GM23248 (cell line): ENCODE measurements around the gene SETD5. TPM values are rescaled to one million over a fixed set of nuclear protein-coding genes. Genes with fewer than 3 reads are reported as not detected.

Experiments
- DNase-seq: peaks from one replicate; pipeline ENCODE4 v3.0.0-alpha.2; 2015
- H2AFZ ChIP-seq: fragments of 200-600 bp; sonication (generic); 2 replicates; pipeline ENCODE4 v1.6.1; 2016; ENCODE audit warnings: antibody characterized with exemption
- H3F3A ChIP-seq: fragments of 200-600 bp; sonication (generic); 2 replicates; pipeline ENCODE4 v1.6.1; 2016; ENCODE audit warnings: mild to moderate bottlenecking, antibody characterized with exemption, mixed run types; ENCODE audit not compliant: insufficient read depth
- H3K27ac ChIP-seq: fragments of 200-600 bp; sonication (generic); 2 replicates; pipeline ENCODE4 v1.5.1; 2016; ENCODE audit warnings: mild to moderate bottlenecking
- H3K27me3 ChIP-seq: fragments of 200-600 bp; sonication (generic); replicated peaks from 2 replicates; pipeline ENCODE4 v1.6.1; 2016; ENCODE audit warnings: mild to moderate bottlenecking; ENCODE audit not compliant: insufficient read depth
- H3K36me3 ChIP-seq: fragments of 200-600 bp; sonication (generic); 2 replicates; pipeline ENCODE4 v1.6.1; 2016; ENCODE audit warnings: low read depth, mild to moderate bottlenecking
- H3K4me1 ChIP-seq: fragments of 200-600 bp; sonication (generic); 2 replicates; pipeline ENCODE4 v1.6.1; 2016; ENCODE audit warnings: mild to moderate bottlenecking; ENCODE audit not compliant: insufficient read depth
- H3K4me2 ChIP-seq: fragments of 200-600 bp; sonication (generic); one replicate; pipeline ENCODE4 v1.6.1; 2016; ENCODE audit warnings: mild to moderate bottlenecking; ENCODE audit not compliant: unreplicated experiment
- H3K4me3 ChIP-seq: fragments of 200-600 bp; sonication (generic); 2 replicates; pipeline ENCODE4 v1.5.1; 2016; ENCODE audit warnings: mild to moderate bottlenecking
- H3K79me2 ChIP-seq: fragments of 200-600 bp; sonication (generic); 2 replicates; pipeline ENCODE4 v1.6.1; 2016; ENCODE audit warnings: mild to moderate bottlenecking; ENCODE audit not compliant: insufficient read depth
- H3K9ac ChIP-seq: fragments of 200-600 bp; sonication (generic); 2 replicates; pipeline ENCODE4 v1.6.1; 2016; ENCODE audit warnings: mild to moderate bottlenecking
- H3K9me2 ChIP-seq: fragments of 200-600 bp; sonication (generic); 2 replicates; pipeline ENCODE4 v1.6.1; 2016; ENCODE audit warnings: mixed run types, mild to moderate bottlenecking, moderate library complexity; ENCODE audit not compliant: insufficient read depth
- H3K9me3 ChIP-seq: fragments of 200-600 bp; sonication (generic); one replicate; pipeline ENCODE4 v1.6.1; 2017; ENCODE audit warnings: low read depth
- H4K20me1 ChIP-seq: fragments of 200-600 bp; sonication (generic); 2 replicates; pipeline ENCODE4 v1.6.0; 2016; ENCODE audit not compliant: insufficient read depth
- EZH2 ChIP-seq: fragments of 200-600 bp; sonication (generic); IDR thresholded peaks from 2 replicates; pipeline ENCODE4 v1.6.1; 2018; ENCODE audit warnings: antibody characterized with exemption, mild to moderate bottlenecking; ENCODE audit not compliant: insufficient read depth, poor library complexity, severe bottlenecking
- EZH2phosphoT487 ChIP-seq: fragments of 200-600 bp; sonication (generic); IDR thresholded peaks from 2 replicates; pipeline ENCODE4 v1.6.1; 2018; ENCODE audit warnings: antibody characterized with exemption, moderate library complexity, mild to moderate bottlenecking, low read depth; ENCODE audit not compliant: insufficient read depth
- WGBS, 2 experiments: methylation state at CpG; one replicate each; pipeline ENCODE4 v1.1.6; 2015 to 2017; ENCODE audit warnings: low lambda C conversion rate in 2 of 2, low coverage in 1 of 2; ENCODE audit errors: missing lambda C conversion rate in 2 of 2; 5-methylcytosine and 5-hydroxymethylcytosine counted together
- in situ Hi-C: fragments of 300-500 bp; cut with MboI; formaldehyde crosslinking; loops from 2 replicates; pipeline ENCODE4 v1.15.0; 2020
- polyA plus RNA-seq: library from polyadenylated mRNA; unstranded; fragments of >200 nt; fragmentation: Nextera tagmentation; extraction: Ambion mirVana; gene quantifications from 2 replicates; pipeline ENCODE4 v1.2.1, GENCODE V29; 2016
- total RNA-seq: library from RNA; depleted of rRNA; stranded (reverse); fragments of >200 nt; shearing (Covaris generic); gene quantifications from 2 replicates; pipeline ENCODE4 v1.2.3, GENCODE V29; 2014

SETD5 gene
- total and polyA plus RNA-seq, 2 experiments from 2014 or later, result 35.0 to 45.0 TPM

DNA sequence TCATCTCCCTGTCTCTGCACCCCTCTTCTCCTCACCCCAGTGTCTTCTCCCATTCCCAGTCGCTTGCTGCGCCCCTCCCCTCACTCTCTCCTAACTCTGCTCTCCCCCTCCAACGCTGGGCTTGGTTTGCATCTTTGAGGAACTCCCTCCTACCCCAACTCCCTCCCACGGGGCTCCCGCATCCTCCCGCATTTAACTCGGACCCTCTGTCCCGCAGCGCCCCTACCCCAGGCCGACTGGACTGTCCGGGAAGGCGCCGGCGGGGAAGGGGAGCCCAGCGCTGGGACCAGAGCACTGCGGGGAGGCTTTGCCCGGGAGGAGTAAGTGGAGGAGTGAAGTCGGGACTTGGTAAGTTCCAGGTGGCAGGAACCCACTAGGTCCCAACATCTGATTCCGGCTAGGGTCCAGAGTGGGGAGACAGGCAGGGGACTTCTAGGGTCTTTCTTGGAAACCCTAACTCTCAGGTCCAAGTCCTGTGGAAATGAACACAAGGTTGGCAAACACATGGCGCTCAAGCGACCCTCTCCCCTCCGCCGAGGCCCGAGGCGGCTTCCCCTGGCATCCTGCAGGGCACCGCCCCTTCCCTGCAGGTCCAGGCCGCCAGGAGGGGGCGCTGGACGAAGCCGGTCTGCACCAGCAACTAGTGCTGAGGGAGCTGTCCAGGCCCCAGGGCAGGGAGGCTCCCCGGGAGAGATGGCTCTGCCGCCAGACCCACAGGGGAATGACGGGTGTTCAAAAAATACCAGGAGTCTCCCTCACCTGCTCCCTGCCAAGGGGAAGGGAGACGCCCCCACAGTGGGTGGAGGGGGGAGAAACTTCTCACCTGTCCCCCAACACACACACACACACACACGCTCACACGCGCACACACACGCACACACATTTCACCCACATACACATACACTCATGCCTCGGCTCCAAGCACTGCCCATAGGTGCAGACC is 103.0 kb downstream of the SETD5 start:
- Histone ChIP-seq H2AFZ (no peak overlapping the region), H3K9me2 (no peaks in the 10 kb centered on the region), H3K79me2 (no peaks in the 10 kb centered on the region), H3K4me1 (peaks cover 18% of the 10 kb centered on the region), H3K9me3 (no peaks in the 10 kb centered on the region), H3K9ac (no peak overlapping the region), H3K4me2 (no peak overlapping the region), H4K20me1 (no peaks in the 10 kb centered on the region), H3K27ac (no peak overlapping the region), H3K36me3 (no peaks in the 10 kb centered on the region), H3K4me3 (0 out of 2 replicates have a peak overlapping the region, but pooled peaks have one; percentile 4), H3K27me3 (no peaks in the 10 kb centered on the region), H3F3A (0 out of 2 replicates have a peak, but pooled peaks cover 13% of the 10 kb centered on the region)
- in situ Hi-C loops, result no loop called here
- WGBS, 2 experiments, result 16% methylated on average over 35 to 36 of the region's 39 CpGs
- DNase-seq, result peak; percentile 85
- TF ChIP-seq EZH2 (no peak), EZH2phosphoT487 (no peak)

GRCh38 chr3:9501226-9501625 is 103.8 kb downstream of the SETD5 start:
- Histone ChIP-seq H3F3A (0 out of 2 replicates have a peak, but pooled peaks cover 13% of the 10 kb centered on the region), H3K79me2 (no peaks in the 10 kb centered on the region), H3K4me2 (no peak overlapping the region), H3K9me3 (no peaks in the 10 kb centered on the region), H3K36me3 (no peaks in the 10 kb centered on the region), H3K4me1 (peaks cover 18% of the 10 kb centered on the region), H3K27me3 (no peaks in the 10 kb centered on the region), H3K9ac (no peak overlapping the region), H3K9me2 (no peaks in the 10 kb centered on the region), H3K4me3 (no peak overlapping the region), H4K20me1 (no peaks in the 10 kb centered on the region), H3K27ac (no peak overlapping the region), H2AFZ (no peak overlapping the region)
- in situ Hi-C loops, result no loop called here
- TF ChIP-seq EZH2 (no peak), EZH2phosphoT487 (no peak)
- WGBS, 2 experiments, result 50 to 51% methylated on average over 6 of the region's 6 CpGs
- DNase-seq, result no peak

DNA sequence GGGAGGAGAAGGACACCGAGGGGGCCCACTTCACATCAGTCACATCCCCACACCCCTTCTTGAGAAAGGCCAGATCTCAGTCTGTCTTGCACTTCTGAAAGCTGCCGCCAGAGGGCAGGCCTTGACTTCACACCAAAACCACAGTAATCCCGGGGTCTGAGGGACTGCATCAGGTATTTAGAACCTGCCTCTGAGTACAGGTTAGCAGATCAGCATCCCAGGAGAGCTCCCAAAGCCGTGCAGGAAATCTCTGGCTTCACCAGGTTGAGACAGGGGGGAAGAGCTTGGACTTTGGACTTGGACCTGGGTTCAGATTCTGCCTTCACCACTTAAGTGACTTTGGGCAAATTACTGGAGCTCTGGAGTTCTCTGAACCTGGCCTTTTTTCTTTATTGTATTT is 105.9 kb downstream of the SETD5 start:
- 0 out of 2 replicates have a peak, but pooled peaks cover 2% of the 10 kb centered on the region for H3F3A ChIP-seq
- WGBS, 2 experiments, result 2 to 3% methylated on average over 4 of the region's 4 CpGs
- in situ Hi-C loops, result no loop called here
- H3K4me1 ChIP-seq, result peaks cover 8% of the 10 kb centered on the region
- H3K9me3 ChIP-seq, result no peaks in the 10 kb centered on the region
- peak; percentile 55 for DNase-seq
- no peak overlapping the region for H3K4me3 ChIP-seq
- TF ChIP-seq EZH2 (no peak), EZH2phosphoT487 (no peak)
- H4K20me1 ChIP-seq, result no peaks in the 10 kb centered on the region
- no peaks in the 10 kb centered on the region for H3K36me3 ChIP-seq
- no peak overlapping the region for H3K4me2 ChIP-seq
- no peak overlapping the region for H3K9ac ChIP-seq
- H3K79me2 ChIP-seq, result no peaks in the 10 kb centered on the region
- no peak overlapping the region for H3K27ac ChIP-seq
- peaks cover 3% of the 10 kb centered on the region; the same call in 1 of the 2 replicates for H3K27me3 ChIP-seq
- H2AFZ ChIP-seq, result no peak overlapping the region
- no peaks in the 10 kb centered on the region for H3K9me2 ChIP-seq

- no peak overlapping the region for H3K4me3 ChIP-seq
- no peak overlapping the region for H3K4me2 ChIP-seq
- no peaks in the 10 kb centered on the region for H4K20me1 ChIP-seq
- no peak for DNase-seq
- H3K4me1 ChIP-seq, result no peaks in the 10 kb centered on the region
- peaks cover 26% of the 10 kb centered on the region for H3K27me3 ChIP-seq
- no peaks in the 10 kb centered on the region for H3F3A ChIP-seq
- H3K9me3 ChIP-seq, result no peaks in the 10 kb centered on the region
- H3K9me2 ChIP-seq, result no peaks in the 10 kb centered on the region
- no peak overlapping the region for H3K27ac ChIP-seq
- in situ Hi-C loops, result no loop called here
- H3K36me3 ChIP-seq, result no peaks in the 10 kb centered on the region
- TF ChIP-seq EZH2 (no peak), EZH2phosphoT487 (no peak)
- 39 to 44% methylated on average over 14 of the region's 14 CpGs for WGBS, 2 experiments
- H2AFZ ChIP-seq, result no peak overlapping the region
- H3K9ac ChIP-seq, result no peak overlapping the region
- no peaks in the 10 kb centered on the region for H3K79me2 ChIP-seq
Measured at GRCh38 chr3:9507586-9508578, 110.5 kb downstream of the SETD5 start.
